ENCODE measurements around the gene PON3.

PON3 gene

GRCh38 chr7:95427914-95428516 lies 31.8 kb upstream of the PON3 start:
- Mint-ChIP-seq H3K27me3 (no peaks in the 10 kb centered on the region), H3K4me1 (ENCODE audit: low read depth in 2 of 2) (peaks cover 0 to 3% of the 10 kb centered on the region in 2 donors), H3K9me3 (no peaks in the 10 kb centered on the region), H3K27ac (no peak overlapping the region), H3K36me3 (ENCODE audit: insufficient read depth) (peaks cover 6% of the 10 kb centered on the region), H3K4me3 (no peak overlapping the region)
- ATAC-seq (replicated peaks): no peak
- no peak for DNase-seq

- Mint-ChIP-seq H3K4me1 (ENCODE audit: low read depth in 2 of 2) (no peaks in the 10 kb centered on the region), H3K4me3 (no peak overlapping the region), H3K36me3 (ENCODE audit: insufficient read depth) (peaks cover 6% of the 10 kb centered on the region), H3K9me3 (no peaks in the 10 kb centered on the region), H3K27me3 (no peaks in the 10 kb centered on the region), H3K27ac (no peak overlapping the region)
- DNase-seq (no peak), ATAC-seq (replicated peaks) (no peak)
Measured at GRCh38 chr7:95427166-95427565, 31.0 kb upstream of the PON3 start.

GRCh38 chr7:95425694-95426093 lies 29.5 kb upstream of the PON3 start:
- H3K4me1 Mint-ChIP-seq (ENCODE audit: low read depth in 2 of 2): no peaks in the 10 kb centered on the region
- no peaks in the 10 kb centered on the region for H3K9me3 Mint-ChIP-seq
- no peak for DNase-seq
- H3K27ac Mint-ChIP-seq: no peak overlapping the region
- no peak for ATAC-seq (replicated peaks)
- H3K36me3 Mint-ChIP-seq (ENCODE audit: insufficient read depth): peaks cover 2% of the 10 kb centered on the region
- no peaks in the 10 kb centered on the region for H3K27me3 Mint-ChIP-seq
- no peak overlapping the region for H3K4me3 Mint-ChIP-seq

GRCh38 chr7:95424716-95425115 lies 28.5 kb upstream of the PON3 start:
- ATAC-seq (replicated peaks) (no peak), DNase-seq (no peak)
- no peak overlapping the region for H3K27ac Mint-ChIP-seq
- H3K4me1 Mint-ChIP-seq (ENCODE audit: low read depth in 2 of 2): no peaks in the 10 kb centered on the region
- H3K36me3 Mint-ChIP-seq (ENCODE audit: insufficient read depth): peaks cover 2% of the 10 kb centered on the region
- H3K4me3 Mint-ChIP-seq: no peak overlapping the region
- H3K9me3 Mint-ChIP-seq: no peaks in the 10 kb centered on the region
- H3K27me3 Mint-ChIP-seq: no peaks in the 10 kb centered on the region

GRCh38 chr7:95421847-95422444 lies 25.8 kb upstream of the PON3 start:
- no peak overlapping the region for H3K4me3 Mint-ChIP-seq

GRCh38 chr7:95421000-95421846 lies 25.0 kb upstream of the PON3 start:
- ATAC-seq (replicated peaks): no peak
- no peak overlapping the region for H3K27ac Mint-ChIP-seq
- peaks cover 2% of the 10 kb centered on the region for H3K36me3 Mint-ChIP-seq (ENCODE audit: insufficient read depth)
- H3K4me1 Mint-ChIP-seq (ENCODE audit: low read depth in 2 of 2): no peaks in the 10 kb centered on the region
- no peak overlapping the region for H3K4me3 Mint-ChIP-seq
- DNase-seq: no peak
- no peaks in the 10 kb centered on the region for H3K9me3 Mint-ChIP-seq
- no peaks in the 10 kb centered on the region for H3K27me3 Mint-ChIP-seq

More at GRCh38 chr7:95421847-95422444, 25.8 kb upstream of the PON3 start:
- Mint-ChIP-seq H3K27me3 (no peaks in the 10 kb centered on the region), H3K36me3 (ENCODE audit: insufficient read depth) (peaks cover 2% of the 10 kb centered on the region), H3K4me1 (ENCODE audit: low read depth in 2 of 2) (no peaks in the 10 kb centered on the region), H3K9me3 (no peaks in the 10 kb centered on the region), H3K27ac (no peak overlapping the region)
- no peak for DNase-seq
- no peak for ATAC-seq (replicated peaks)

- Mint-ChIP-seq H3K27me3 (no peaks in the 10 kb centered on the region), H3K9me3 (no peaks in the 10 kb centered on the region), H3K27ac (no peak overlapping the region), H3K36me3 (ENCODE audit: insufficient read depth) (no peaks in the 10 kb centered on the region), H3K4me3 (no peak overlapping the region), H3K4me1 (ENCODE audit: low read depth in 2 of 2) (no peaks in the 10 kb centered on the region)
- ATAC-seq (replicated peaks): no peak
- no peak for DNase-seq
Measured at GRCh38 chr7:95412075-95412474, 15.9 kb upstream of the PON3 start.

- ATAC-seq (replicated peaks) (no peak), DNase-seq (no peak)
- Mint-ChIP-seq H3K4me3 (no peak overlapping the region), H3K27me3 (no peaks in the 10 kb centered on the region), H3K4me1 (ENCODE audit: low read depth in 2 of 2) (no peaks in the 10 kb centered on the region), H3K36me3 (ENCODE audit: insufficient read depth) (no peaks in the 10 kb centered on the region), H3K9me3 (no peaks in the 10 kb centered on the region), H3K27ac (no peak overlapping the region)
Measured at GRCh38 chr7:95411666-95412065, 15.5 kb upstream of the PON3 start.

GRCh38 chr7:95411036-95411435 lies 14.9 kb upstream of the PON3 start:
- H3K27me3 Mint-ChIP-seq: no peaks in the 10 kb centered on the region
- ATAC-seq (replicated peaks) (no peak), DNase-seq (no peak)
- H3K27ac Mint-ChIP-seq: no peak overlapping the region
- H3K9me3 Mint-ChIP-seq: no peaks in the 10 kb centered on the region
- no peaks in the 10 kb centered on the region for H3K36me3 Mint-ChIP-seq (ENCODE audit: insufficient read depth)
- H3K4me3 Mint-ChIP-seq: no peak overlapping the region
- no peaks in the 10 kb centered on the region for H3K4me1 Mint-ChIP-seq (ENCODE audit: low read depth in 2 of 2)

GRCh38 chr7:95407751-95408150 lies 11.6 kb upstream of the PON3 start:
- no peaks in the 10 kb centered on the region for H3K27me3 Mint-ChIP-seq
- H3K9me3 Mint-ChIP-seq: no peaks in the 10 kb centered on the region
- ATAC-seq (replicated peaks): no peak
- no peak overlapping the region for H3K4me3 Mint-ChIP-seq
- DNase-seq: no peak
- no peak overlapping the region for H3K27ac Mint-ChIP-seq
- H3K4me1 Mint-ChIP-seq (ENCODE audit: low read depth in 2 of 2): no peaks in the 10 kb centered on the region
- no peaks in the 10 kb centered on the region for H3K36me3 Mint-ChIP-seq (ENCODE audit: insufficient read depth)

GRCh38 chr7:95405800-95406199 lies 9.6 kb upstream of the PON3 start:
- Mint-ChIP-seq H3K4me1 (ENCODE audit: low read depth in 2 of 2) (no peaks in the 10 kb centered on the region), H3K9me3 (no peaks in the 10 kb centered on the region), H3K4me3 (no peak overlapping the region), H3K27me3 (no peaks in the 10 kb centered on the region), H3K27ac (no peak overlapping the region), H3K36me3 (ENCODE audit: insufficient read depth) (no peaks in the 10 kb centered on the region)
- ATAC-seq (replicated peaks) (no peak), DNase-seq (no peak)

- Mint-ChIP-seq H3K4me3 (no peak overlapping the region), H3K36me3 (ENCODE audit: insufficient read depth) (no peaks in the 10 kb centered on the region), H3K27ac (no peak overlapping the region), H3K27me3 (peaks cover 0 to under 1% of the 10 kb centered on the region in 2 donors), H3K4me1 (ENCODE audit: low read depth in 2 of 2) (no peaks in the 10 kb centered on the region), H3K9me3 (no peaks in the 10 kb centered on the region)
- no peak for DNase-seq
- no peak for ATAC-seq (replicated peaks)
Measured at GRCh38 chr7:95405208-95405607, 9.0 kb upstream of the PON3 start.

GRCh38 chr7:95404316-95404865 lies 8.2 kb upstream of the PON3 start:
- DNase-seq (no peak), ATAC-seq (replicated peaks) (no peak)
- Mint-ChIP-seq H3K4me1 (ENCODE audit: low read depth in 2 of 2) (no peaks in the 10 kb centered on the region), H3K9me3 (no peaks in the 10 kb centered on the region), H3K4me3 (no peak overlapping the region), H3K36me3 (ENCODE audit: insufficient read depth) (no peaks in the 10 kb centered on the region), H3K27ac (no peak overlapping the region), H3K27me3 (peaks cover 0 to 7% of the 10 kb centered on the region in 2 donors)
